ENCODE data around the gene RHEB.

The RHEB gene

GRCh38 chr7:151435103-151435916 is 84.4 kb downstream of the RHEB start:
- in situ Hi-C loops (cut with HindIII; ENCODE audit: low sequenced_read_pairs): no loop called here

GRCh38 chr7:151434549-151434948 is 85.1 kb downstream of the RHEB start:
- in situ Hi-C loops (cut with HindIII; ENCODE audit: low sequenced_read_pairs): no loop called here

- in situ Hi-C loops (cut with HindIII; ENCODE audit: low sequenced_read_pairs): no loop called here
Observed at GRCh38 chr7:151433721-151434400, 85.8 kb downstream of the RHEB start.

GRCh38 chr7:151432658-151433521 is 86.8 kb downstream of the RHEB start:
- in situ Hi-C loops (cut with HindIII; ENCODE audit: low sequenced_read_pairs): no loop called here

DNA sequence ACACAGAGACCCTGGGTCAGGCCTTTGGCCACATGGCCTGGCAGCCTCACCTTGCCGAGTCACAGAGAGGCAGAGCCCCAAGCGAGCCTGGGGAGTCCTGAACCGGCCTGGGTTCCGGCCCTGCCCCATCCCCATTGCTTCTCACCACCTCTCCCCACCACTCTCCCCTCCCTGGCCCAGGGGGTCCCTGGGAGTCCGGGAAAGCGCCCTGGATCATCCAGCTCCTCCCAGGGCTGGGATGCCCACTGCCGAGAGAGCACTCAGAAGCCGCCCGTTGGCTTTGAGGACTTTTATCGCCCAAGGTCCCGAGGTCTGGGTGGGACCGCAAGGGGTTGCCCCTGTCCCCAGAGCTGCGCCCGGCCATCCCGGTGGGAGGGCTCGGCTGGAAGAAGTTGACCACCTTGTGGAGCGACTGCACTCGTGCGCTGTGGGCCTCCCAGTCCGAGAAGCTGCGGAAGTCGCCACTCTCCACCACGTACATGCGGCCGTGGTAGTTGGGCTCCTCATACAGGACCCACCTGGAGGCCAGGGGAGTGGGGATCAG is 87.9 kb downstream of the RHEB start:
- in situ Hi-C loops (cut with HindIII; ENCODE audit: low sequenced_read_pairs): no loop called here

DNA sequence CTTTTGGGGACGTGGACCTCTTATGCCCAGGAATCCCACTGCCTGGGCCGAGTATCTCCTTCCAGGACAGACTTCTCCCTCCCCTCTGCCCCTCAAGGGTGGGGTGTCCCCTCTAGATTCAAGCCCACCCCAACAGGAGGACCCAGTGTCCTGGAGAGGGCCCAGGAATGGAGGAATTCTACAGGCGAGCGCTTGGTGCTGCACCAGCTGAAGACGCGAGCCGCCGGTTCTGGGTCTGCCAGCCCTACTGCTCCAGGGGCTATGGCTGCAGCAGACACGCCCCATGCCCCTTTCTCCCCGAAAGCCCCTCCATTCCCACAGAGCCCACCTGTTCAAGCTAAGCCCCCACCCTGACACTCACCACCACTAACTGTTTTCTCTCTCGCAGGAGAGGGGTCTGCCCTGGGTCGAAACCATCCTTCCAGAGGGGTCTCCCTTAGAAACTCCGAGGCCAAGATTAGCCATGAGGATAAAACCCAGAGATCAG is 88.4 kb downstream of the RHEB start:
- in situ Hi-C loops (cut with HindIII; ENCODE audit: low sequenced_read_pairs): no loop called here

- in situ Hi-C loops (cut with HindIII; ENCODE audit: low sequenced_read_pairs): no loop called here
Observed at GRCh38 chr7:151430391-151431205, 89.1 kb downstream of the RHEB start.

- in situ Hi-C loops (cut with HindIII; ENCODE audit: low sequenced_read_pairs): no loop called here
Observed at GRCh38 chr7:151429560-151430331, 89.9 kb downstream of the RHEB start.

- in situ Hi-C loops (cut with HindIII; ENCODE audit: low sequenced_read_pairs): no loop called here
Observed at GRCh38 chr7:151429237-151429559, 90.5 kb downstream of the RHEB start.

- in situ Hi-C loops (cut with HindIII; ENCODE audit: low sequenced_read_pairs): no loop called here
Observed at GRCh38 chr7:151428378-151429236, 91.1 kb downstream of the RHEB start.

DNA sequence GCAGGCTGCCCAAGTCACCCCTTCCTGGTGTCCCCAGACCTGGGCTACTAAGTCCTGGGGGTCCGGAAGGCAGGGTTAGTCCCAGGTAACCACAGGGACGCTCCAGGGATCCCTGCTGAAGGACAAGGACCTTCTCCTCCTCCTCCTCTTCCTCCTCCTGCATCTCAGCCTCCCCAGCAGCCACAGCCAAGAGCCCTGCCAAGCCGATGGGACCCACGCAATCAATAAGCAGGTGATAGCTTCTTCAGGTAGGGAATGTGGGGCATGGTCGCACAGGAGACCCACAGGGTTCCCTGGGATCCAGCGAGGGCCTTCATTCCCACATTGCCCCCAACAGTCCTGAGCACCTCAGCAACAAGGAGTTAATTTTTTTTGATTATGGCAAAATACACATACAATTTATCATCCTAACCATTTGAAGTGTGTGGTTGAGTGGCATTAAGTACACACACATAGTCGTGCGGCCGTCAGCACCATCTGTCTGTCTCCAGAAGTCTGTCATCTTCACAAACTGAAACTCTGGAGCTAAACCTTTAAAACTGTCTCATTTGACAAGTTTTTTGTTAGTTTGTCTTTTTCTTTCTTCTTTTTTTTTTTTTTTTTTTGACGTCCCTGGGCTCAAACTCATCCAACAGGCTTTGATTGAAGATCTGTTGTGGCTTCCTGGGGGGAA is 91.9 kb downstream of the RHEB start:
- in situ Hi-C loops (cut with HindIII; ENCODE audit: low sequenced_read_pairs): no loop called here

DNA sequence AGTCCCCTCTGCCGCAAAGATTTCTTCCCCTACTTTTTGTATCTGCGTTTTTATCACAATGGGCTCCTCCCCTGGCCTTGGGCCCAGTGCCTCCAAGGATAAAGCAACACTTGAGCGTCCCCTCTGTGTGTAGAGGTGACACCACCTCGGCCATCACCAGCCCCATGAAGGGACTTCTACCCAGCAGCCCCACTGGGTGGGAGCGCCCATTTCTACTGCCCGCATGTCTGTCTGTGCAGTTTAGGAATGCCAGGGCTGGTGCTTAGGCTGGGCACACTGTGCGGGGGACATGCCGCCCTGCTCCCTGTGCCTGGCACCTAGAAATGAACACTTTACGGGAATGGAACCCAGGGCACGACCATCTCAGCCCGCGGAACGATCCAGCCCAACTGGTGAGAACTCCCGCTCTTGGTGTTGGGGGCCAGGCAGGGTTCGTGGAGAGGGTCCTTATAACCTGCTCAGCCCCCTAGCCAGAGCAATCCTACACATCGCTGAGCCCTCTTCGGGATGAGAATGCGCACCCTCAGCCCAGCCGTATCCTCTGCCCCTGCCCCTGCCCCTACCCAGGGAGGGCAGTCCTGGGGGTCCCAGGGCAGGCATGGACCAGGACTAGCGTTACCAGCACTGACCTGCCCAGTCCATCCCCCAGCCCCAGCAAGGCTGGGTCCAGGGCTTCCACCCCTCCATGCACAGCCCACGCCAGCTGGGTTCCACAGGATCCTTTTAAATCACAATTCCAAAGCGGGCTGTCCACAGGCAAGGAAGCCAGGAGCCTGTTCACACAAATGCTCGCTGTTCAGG is 92.6 kb downstream of the RHEB start:
- in situ Hi-C loops (cut with HindIII; ENCODE audit: low sequenced_read_pairs): no loop called here

DNA sequence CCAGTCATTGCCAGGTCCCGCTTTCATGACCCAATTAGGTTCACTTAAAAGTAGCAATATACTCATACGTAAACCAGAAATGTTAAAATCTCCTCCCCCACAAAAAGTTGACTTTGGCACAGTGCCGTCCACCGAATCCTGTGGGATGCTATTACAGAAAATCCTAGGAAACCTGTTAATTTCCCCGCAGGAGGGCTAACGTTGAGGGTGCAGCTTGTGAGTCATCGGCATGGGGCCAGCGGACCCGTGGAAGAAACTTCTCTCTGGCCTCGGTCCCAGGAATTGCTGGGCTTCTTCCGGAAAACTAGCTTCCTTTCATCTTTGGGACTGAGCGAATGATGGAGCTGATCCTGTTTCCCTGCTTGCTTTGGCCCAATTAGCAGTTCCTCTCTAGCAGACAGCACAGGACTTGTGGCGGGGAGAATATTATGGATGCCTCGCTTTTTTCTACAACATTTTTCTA is 93.2 kb downstream of the RHEB start:
- in situ Hi-C loops (cut with HindIII; ENCODE audit: low sequenced_read_pairs): no loop called here

DNA sequence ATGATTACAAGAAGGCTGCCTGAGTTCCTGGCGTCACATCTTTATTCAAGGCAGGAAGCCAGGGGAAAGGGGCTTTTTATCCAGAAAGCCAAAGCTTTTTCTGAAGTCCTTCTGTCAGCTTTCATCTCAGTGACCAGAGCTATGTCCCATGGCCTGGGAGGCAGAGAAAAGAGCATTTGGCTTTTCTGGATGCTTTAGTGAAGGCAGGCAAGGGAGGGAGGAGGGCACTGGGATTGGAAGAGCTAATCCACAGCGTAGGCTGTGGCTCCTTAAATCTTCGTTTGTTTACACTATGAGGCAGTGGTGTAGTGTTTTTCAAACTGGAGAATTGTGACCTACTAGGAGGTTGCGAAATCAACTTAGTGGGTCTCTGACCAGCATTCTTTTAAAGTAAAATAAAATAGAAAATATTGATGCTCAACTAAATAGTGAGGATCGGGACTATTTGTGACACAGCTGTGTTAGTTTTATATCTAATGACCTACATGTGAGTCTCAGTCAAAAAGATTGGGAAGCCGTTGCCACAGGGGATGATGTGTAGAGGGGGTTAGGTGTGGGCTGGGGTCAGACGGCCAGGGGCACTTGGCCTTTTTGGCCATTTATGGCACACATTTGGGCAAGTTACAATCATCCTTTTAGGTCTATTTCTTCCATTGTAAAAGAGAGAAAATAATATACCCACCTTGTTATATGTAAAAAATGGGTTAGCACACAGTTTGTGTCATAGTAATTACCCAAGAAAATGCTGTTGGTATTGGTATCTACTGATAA is 93.8 kb downstream of the RHEB start:
- in situ Hi-C loops (cut with HindIII; ENCODE audit: low sequenced_read_pairs): no loop called here

GRCh38 chr7:151424799-151425198 is 94.9 kb downstream of the RHEB start:
- in situ Hi-C loops (cut with HindIII; ENCODE audit: low sequenced_read_pairs): no loop called here

DNA sequence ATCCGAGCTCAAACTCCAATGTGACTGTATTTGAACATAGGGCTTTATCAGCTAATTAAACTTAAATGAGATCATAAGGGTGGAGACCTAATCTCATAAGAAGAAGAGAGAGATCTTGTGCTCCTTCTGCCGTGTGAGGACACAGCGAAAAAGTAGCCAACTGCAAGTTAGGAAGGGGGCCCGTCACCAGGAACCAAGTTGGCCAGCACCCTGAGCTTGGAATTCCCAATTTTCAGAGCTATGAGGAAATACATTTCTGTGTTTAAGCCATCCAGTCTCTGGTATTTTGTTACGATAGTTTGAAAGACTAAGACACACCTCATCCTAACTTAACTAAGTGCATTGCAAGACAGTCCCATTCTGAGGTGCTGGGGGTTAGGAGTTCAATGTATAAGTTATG is 95.8 kb downstream of the RHEB start:
- in situ Hi-C loops (cut with HindIII; ENCODE audit: low sequenced_read_pairs): no loop called here
